Peyer's patch (tissue), 4 donors: Measurements from ENCODE around the gene SAMM50. TPM values are rescaled to one million over a fixed set of nuclear protein-coding genes. Genes with fewer than 3 reads are reported as not detected.

ENCODE experiments used
- DNase-seq, 3 donors: peaks; one replicate each; pipeline ENCODE4 v3.0.0-alpha.2; 2017 to 2019
- H3K27ac ChIP-seq, 4 donors: fragments of 200-600 bp; sonication (generic); one replicate each; pipeline ENCODE4 v1.5.1; 2016 to 2019
- H3K27me3 ChIP-seq, 2 donors: fragments of 200-600 bp; sonication (generic); one replicate each; pipeline ENCODE4 v1.5.1; 2019
- H3K36me3 ChIP-seq, 3 donors: fragments of 200-600 bp; sonication (generic); one replicate each; pipeline ENCODE4 v1.5.1; 2016 to 2019
- H3K4me1 ChIP-seq, 4 donors: fragments of 200-600 bp; sonication (generic); one replicate each; pipeline ENCODE4 v1.5.1; 2016 to 2019
- H3K4me3 ChIP-seq, 4 donors: fragments of 200-600 bp; sonication (generic); 1 replicate in 3 of 4; 2 replicates in 1 of 4; pipeline ENCODE4 v1.5.1; 2016 to 2019; ENCODE audit warnings: mild to moderate bottlenecking in 1 of 4
- H3K9me3 ChIP-seq, 4 donors: fragments of 200-600 bp; sonication (generic); one replicate each; pipeline ENCODE4 v1.5.1; 2016 to 2019; ENCODE audit warnings: mild to moderate bottlenecking in 1 of 4
- POLR2A ChIP-seq, 2 donors: fragments of 450-650 bp; IDR thresholded peaks; one replicate each; pipeline ENCODE4 v1.5.1; 2017; ENCODE audit warnings: antibody characterized with exemption in 2 of 2, mild to moderate bottlenecking in 2 of 2, moderate library complexity in 2 of 2
- total RNA-seq, 4 donors: library from RNA; depleted of rRNA; stranded (reverse); fragments of >200 nt; gene quantifications; one replicate each; pipeline ENCODE4 v1.1.0, GENCODE V29; 2016
- TF ChIP-seq, protein P1 (sequence below), 6 experiments: fragments of 450-650 bp in 4 of 6; fragments of 200-600 bp in 2 of 6; sonication (generic) in 1 of 6; IDR thresholded peaks; one replicate each; pipeline ENCODE4 v1.5.1; 2017 to 2019; ENCODE audit warnings: antibody characterized with exemption in 6 of 6, mild to moderate bottlenecking in 3 of 6, moderate library complexity in 1 of 6

SAMM50 gene
- total RNA-seq, 4 donors from 2014 or later = 26.4 to 39.8 (median 34.1) TPM

DNA sequence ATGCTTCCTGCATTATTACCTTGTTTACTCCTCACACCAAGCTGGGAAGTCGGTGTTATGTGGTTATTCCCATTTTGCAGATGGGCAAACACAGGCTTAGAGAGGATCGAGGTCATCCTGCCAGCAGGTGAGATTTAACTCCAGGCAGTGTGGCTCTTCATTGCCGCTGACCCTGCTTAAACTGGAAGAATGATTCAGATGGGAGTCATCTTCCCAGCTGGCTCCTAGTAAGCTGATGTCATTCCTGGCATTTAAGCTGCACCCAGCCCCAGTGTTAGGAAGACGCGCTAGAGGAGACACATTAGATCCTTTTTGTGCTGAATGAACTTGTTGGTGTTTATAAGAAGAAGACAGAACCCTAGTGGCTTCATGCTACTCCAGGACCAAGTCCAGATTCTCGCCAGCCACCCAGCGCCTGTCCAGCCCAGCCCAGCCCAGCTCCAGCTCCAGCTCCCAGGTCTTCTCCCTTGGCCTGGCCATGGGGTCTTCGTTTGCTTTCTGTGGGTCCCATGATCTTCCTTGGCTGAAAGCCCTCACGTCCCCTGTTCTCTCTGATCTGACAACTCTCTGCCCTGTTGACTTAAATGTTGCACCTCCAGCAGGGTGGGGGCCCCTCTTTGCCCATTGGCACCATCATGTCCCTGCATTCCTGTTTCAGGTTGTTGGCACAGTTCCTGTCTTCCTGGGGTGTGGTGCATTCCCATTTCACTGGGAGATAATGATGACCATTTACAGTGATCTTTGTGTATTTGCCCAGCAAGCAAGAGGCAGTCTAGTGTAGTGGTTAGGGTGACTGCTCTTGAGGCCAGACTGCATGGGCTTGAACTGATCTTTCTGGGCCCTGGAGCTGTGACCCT, 82.5 kb downstream of the SAMM50 start:
- no peak for DNase-seq
- Histone ChIP-seq H3K36me3 (no peaks in the 10 kb centered on the region), H3K4me1 (peaks cover 0 to 6% (median 0%) of the 10 kb centered on the region in 4 donors), H3K9me3 (no peaks in the 10 kb centered on the region), H3K27me3 (no peaks in the 10 kb centered on the region), H3K4me3 (no peak overlapping the region), H3K27ac (peak overlapping the region in 1 of 4 donors; percentile 67)
- TF ChIP-seq, protein P1, sequence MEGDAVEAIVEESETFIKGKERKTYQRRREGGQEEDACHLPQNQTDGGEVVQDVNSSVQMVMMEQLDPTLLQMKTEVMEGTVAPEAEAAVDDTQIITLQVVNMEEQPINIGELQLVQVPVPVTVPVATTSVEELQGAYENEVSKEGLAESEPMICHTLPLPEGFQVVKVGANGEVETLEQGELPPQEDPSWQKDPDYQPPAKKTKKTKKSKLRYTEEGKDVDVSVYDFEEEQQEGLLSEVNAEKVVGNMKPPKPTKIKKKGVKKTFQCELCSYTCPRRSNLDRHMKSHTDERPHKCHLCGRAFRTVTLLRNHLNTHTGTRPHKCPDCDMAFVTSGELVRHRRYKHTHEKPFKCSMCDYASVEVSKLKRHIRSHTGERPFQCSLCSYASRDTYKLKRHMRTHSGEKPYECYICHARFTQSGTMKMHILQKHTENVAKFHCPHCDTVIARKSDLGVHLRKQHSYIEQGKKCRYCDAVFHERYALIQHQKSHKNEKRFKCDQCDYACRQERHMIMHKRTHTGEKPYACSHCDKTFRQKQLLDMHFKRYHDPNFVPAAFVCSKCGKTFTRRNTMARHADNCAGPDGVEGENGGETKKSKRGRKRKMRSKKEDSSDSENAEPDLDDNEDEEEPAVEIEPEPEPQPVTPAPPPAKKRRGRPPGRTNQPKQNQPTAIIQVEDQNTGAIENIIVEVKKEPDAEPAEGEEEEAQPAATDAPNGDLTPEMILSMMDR (IDR thresholded peaks at IDR 0.05) = no peak
- no peak for TF ChIP-seq POLR2A (IDR thresholded peaks at IDR 0.05)

DNA sequence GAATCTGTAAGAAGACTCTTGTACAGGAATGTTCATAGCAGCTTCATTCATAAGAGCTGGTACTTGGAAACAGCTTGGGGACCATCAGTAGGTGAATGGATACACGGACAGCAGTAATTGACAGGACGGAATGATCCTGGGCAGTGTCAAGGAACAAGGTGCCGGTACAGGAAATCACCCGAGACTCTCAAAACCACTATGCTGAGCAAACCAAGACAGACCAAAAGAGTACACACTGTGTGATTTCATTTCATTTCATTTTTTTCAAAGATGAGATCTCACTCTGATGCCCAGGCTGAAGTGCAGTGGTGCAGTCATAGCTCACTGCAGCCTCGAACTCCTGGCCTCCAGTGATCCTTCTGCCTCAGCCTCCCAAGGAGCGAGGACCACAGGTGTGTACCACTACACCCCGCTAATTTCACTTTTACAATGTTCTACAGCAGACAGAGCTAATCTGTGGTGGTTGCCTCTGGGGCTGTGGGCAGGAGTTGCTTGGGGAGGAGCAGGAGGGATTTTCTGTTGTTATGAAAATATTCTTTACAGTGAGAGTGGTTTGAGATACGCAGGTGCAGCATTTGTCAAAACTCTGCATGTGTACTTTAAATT, 84.4 kb downstream of the SAMM50 start:
- TF ChIP-seq, protein P1 (IDR thresholded peaks at IDR 0.05) = no peak
- TF ChIP-seq POLR2A (IDR thresholded peaks at IDR 0.05) = no peak
- Histone ChIP-seq H3K9me3 (no peaks in the 10 kb centered on the region), H3K27ac (no peak overlapping the region)

DNA sequence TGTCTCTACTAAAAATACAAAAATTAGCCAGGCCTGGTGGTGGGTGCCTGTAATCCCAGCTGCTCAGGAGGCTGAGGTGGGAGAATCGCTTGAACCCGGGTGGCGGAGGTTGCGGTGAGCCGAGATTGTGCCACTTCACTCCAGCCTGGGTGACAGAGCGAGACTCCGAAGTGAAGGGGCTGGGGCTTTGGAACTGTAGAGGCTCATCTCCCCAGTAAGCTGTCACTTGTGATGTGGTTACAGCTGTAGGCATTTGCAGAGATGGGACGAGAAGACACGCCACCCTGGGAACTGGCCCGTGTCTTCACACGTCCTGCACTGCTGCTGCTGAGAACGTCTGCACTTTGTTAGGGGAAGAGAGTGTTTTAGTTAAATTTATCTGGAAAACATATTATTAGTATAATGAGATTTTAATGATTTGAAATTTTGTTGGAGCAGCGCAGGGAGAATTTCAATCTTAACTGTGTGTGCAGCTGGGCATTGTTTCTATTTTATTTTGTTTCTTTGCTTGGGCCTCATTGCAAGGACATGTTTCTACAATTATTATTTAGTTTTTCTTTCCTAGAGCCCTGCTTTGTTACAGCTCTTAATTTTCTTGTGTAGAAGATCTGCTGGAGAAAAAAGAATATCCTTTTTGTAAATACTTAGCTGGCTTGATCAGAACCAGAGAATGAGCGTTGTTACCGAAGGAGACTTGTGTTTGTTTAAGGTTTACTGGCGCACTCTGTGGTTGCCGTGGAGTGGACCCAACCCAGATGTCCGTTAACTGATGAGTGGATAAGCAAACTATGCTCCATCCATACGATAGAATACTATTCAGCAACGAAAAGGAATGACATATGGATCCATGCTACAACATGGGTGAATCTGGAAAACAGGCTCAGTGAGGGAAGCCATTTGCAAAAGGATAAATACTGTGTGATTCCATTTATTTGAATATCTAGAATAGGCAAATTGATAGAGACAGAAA, 87.3 kb downstream of the SAMM50 start:
- peak in 2 of 3 donors; percentile 50 to 60 for DNase-seq
- Histone ChIP-seq H3K4me3 (no peak overlapping the region), H3K4me1 (peaks cover 0 to 6% (median 0%) of the 10 kb centered on the region in 4 donors), H3K9me3 (no peaks in the 10 kb centered on the region), H3K27me3 (no peaks in the 10 kb centered on the region), H3K27ac (peak overlapping the region in 1 of 4 donors; percentile 8), H3K36me3 (no peaks in the 10 kb centered on the region)
- TF ChIP-seq POLR2A (IDR thresholded peaks at IDR 0.05) = no peak
- TF ChIP-seq, protein P1 (IDR thresholded peaks at IDR 0.05) = no peak

More for the DNA sequence above, 84.4 kb downstream of the SAMM50 start:
- Histone ChIP-seq H3K4me3 (no peak overlapping the region), H3K4me1 (peaks cover 0 to 6% (median 0%) of the 10 kb centered on the region in 4 donors), H3K27me3 (no peaks in the 10 kb centered on the region), H3K36me3 (no peaks in the 10 kb centered on the region)
- DNase-seq = no peak

DNA sequence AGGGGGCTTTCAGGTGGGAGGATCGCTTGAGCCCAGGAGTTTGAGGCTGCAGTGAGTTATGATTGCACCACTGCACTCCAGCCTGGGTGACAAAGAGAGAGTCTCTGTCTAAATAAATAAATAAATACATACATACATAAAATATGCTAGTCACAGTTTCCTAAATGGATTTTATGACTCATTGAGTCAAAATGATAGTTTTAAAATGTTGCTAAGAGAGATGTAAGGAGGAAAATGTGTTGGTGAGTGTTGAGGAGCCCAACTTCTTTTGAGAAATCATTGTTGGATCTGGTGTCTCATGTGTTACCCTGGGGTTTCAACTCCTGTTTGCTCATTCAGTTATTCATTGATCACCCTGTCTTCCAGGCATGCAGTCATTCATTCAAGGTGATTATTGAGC, 89.9 kb downstream of the SAMM50 start:
- H3K27ac ChIP-seq = no peak overlapping the region
- no peak for DNase-seq
- no peak overlapping the region for H3K4me3 ChIP-seq
- H3K9me3 ChIP-seq = no peaks in the 10 kb centered on the region
- TF ChIP-seq POLR2A (IDR thresholded peaks at IDR 0.05) = no peak
- TF ChIP-seq, protein P1 (IDR thresholded peaks at IDR 0.05) = no peak
- H3K4me1 ChIP-seq = no peaks in the 10 kb centered on the region
- no peaks in the 10 kb centered on the region for H3K27me3 ChIP-seq
- no peaks in the 10 kb centered on the region for H3K36me3 ChIP-seq

Other genes with a start within 250 kb of the SAMM50 start
- gene EFCAB6, start 143.1 kb upstream of the SAMM50 start, total RNA-seq = 1 to 10 TPM in 1 of 4 donors, under 1 TPM in 2, not detected in 1; 0.35 to 4.4 (median 0.94) TPM
- gene SULT4A1, start 92.9 kb upstream of the SAMM50 start, total RNA-seq = under 1 TPM in 3 of 4 donors, not detected in 1; 0.27 to 0.53 (median 0.47) TPM
- not detected for gene PNPLA5, start 63.4 kb upstream of the SAMM50 start, total RNA-seq
- 1 to 10 TPM in 2 of 4 donors, under 1 TPM in 2; 0.80 to 6.6 (median 2.5) TPM for gene PNPLA3, start 31.6 kb upstream of the SAMM50 start, total RNA-seq
- 10 to 100 TPM in 1 of 4 donors, 1 to 10 TPM in 3; 1.8 to 71.8 (median 7.7) TPM for gene PARVB, start 68.9 kb downstream of the SAMM50 start, total RNA-seq
- gene PARVG, start 225.5 kb downstream of the SAMM50 start, total RNA-seq = 100 to 1,000 TPM in 1 of 4 donors, 10 to 100 TPM in 3; 18.4 to 304 (median 33.8) TPM